Cardiac fibroblast (primary cell): ENCODE results near the gene SERP2.
A peak's percentile ranks its signal among the peaks of the same experiment; 100 is the strongest.

Experiments
- DNase-seq, 2 donors: peaks; one replicate each; pipeline versions ENCODE4 v3.0.0 to v3.0.0-alpha.2; 2010; ENCODE audit warnings: low read depth in 2 of 2
- H3K4me3 ChIP-seq, 2 donors: replicated peaks in 1 of 2; 1 replicate in 1 of 2; 2 replicates in 1 of 2; pipeline ENCODE4 v1.5.1; 2011; ENCODE audit warnings: low read depth in 2 of 2, low read length in 2 of 2, mild to moderate bottlenecking in 2 of 2, moderate library complexity in 1 of 2
- CTCF ChIP-seq: IDR thresholded peaks from one replicate; pipeline ENCODE4 v1.5.1; 2011; ENCODE audit warnings: low read depth, mild to moderate bottlenecking, low read length, inconsistent platforms

Gene SERP2

GRCh38 chr13:44407891-44408290 lies 34.3 kb downstream of the SERP2 start:
- no peak overlapping the region for H3K4me3 ChIP-seq
- no peak for DNase-seq
- no peak for TF ChIP-seq CTCF

GRCh38 chr13:44409595-44409994 lies 36.0 kb downstream of the SERP2 start:
- no peak overlapping the region for H3K4me3 ChIP-seq
- DNase-seq, result no peak
- no peak for TF ChIP-seq CTCF

DNA sequence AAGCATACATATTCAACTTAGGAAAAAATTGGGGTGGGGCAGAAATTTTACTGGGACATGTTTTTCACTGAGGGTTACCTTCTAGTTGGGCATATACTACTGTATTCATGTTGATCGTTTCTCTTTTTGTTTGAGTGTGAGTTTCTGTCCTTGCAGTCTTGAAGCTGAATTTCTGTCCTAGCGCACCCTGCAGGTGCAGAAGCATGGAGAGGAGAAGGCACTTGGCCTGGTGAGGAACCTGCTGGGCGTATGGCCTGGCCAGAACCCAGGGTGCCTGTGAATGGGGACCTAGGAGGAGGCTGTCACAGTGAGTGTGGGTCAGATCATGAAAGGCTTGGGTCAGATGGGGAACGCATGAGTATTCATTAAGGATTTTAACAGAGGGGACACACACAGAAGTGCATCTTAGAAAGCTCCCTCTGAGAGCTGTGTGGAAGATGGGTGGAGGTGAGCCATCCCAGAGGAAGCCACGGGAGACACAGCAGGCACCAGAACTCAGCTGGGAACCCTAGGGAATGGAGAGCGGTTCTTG lies 36.8 kb downstream of the SERP2 start:
- TF ChIP-seq CTCF, result no peak
- DNase-seq, result no peak
- no peak overlapping the region for H3K4me3 ChIP-seq

DNA sequence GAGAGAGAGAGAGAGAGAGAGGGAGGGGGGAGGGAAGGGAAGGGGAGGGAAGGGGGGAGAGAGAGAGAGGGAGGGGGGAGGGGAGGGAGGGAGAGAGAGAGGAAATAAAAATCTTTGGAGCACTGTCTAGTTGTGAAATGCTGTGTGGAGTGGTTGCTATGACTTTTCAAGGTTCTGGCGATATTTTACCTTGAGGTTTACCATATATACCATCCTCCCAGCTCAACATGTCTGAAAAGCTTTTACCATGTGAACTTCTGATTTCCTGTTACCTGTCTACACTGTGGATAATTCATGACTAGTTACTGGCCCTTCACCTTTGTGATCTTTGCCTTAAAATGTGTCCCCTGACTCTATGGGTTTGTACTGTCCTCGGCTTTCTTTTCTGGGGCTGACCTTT lies 38.2 kb downstream of the SERP2 start:
- TF ChIP-seq CTCF, result no peak

GRCh38 chr13:44412346-44412935 lies 38.8 kb downstream of the SERP2 start:
- no peak overlapping the region for H3K4me3 ChIP-seq
- no peak for DNase-seq

More for the DNA sequence above, 38.2 kb downstream of the SERP2 start:
- DNase-seq, result no peak
- H3K4me3 ChIP-seq, result no peak overlapping the region

DNA sequence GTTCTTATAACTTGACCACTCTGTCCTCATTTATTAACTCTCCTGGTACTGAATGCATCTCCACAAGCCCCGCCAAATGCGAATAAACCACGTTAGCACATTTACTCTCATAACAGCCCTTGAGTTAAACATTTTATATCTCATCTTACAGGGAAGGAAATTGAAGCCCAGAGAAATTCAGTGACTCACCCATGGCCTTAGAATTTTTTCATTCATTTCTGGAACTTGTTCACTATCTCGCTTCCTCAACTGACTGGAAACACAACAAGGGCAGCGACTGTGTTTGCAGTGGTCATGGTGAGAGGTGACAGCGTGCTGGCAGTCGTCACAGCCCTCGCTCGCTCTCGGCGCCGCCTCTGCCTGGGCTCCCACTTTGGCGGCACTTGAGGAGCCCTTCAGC lies 39.5 kb downstream of the SERP2 start:
- DNase-seq, result peak in 1 of 2 donors; percentile 41
- no peak overlapping the region for H3K4me3 ChIP-seq
- TF ChIP-seq CTCF, result no peak

More at GRCh38 chr13:44412346-44412935, 38.8 kb downstream of the SERP2 start:
- no peak for TF ChIP-seq CTCF

GRCh38 chr13:44414716-44415115 lies 41.1 kb downstream of the SERP2 start:
- TF ChIP-seq CTCF, result no peak
- no peak for DNase-seq
- no peak overlapping the region for H3K4me3 ChIP-seq
